ENCODE data around the gene TRAPPC3. TPM values are rescaled to one million over a fixed set of nuclear protein-coding genes. Genes with fewer than 3 reads are reported as not detected.

The TRAPPC3 gene
- total RNA-seq, 1 donor from 2014 or later, result 54.6 TPM

GRCh38 chr1:36133484-36133883 lies 15.8 kb downstream of the TRAPPC3 start:
- H3K4me1 ChIP-seq, result peaks cover 55% of the 10 kb centered on the region
- peak overlapping the region; percentile 30 for H3K27ac ChIP-seq (replicated peaks)
- peak; percentile 38 for DNase-seq
- H3K4me3 ChIP-seq, result no peak overlapping the region
- no peak for TF ChIP-seq CTCF (IDR thresholded peaks at IDR 0.05; ENCODE audit: borderline replicate concordance)
- no peaks in the 10 kb centered on the region for H3K9me3 ChIP-seq (replicated peaks)
- intact Hi-C loops (cut with micrococcal nuclease), result no loop called here
- H3K36me3 ChIP-seq, result peaks cover 17% of the 10 kb centered on the region
- H3K27me3 ChIP-seq (ENCODE audit: low read depth), result no peaks in the 10 kb centered on the region

GRCh38 chr1:36132029-36132428 lies 17.3 kb downstream of the TRAPPC3 start:
- Histone ChIP-seq H3K27ac (replicated peaks) (no peak overlapping the region), H3K36me3 (peaks cover 3% of the 10 kb centered on the region), H3K4me3 (no peak overlapping the region), H3K9me3 (replicated peaks) (no peaks in the 10 kb centered on the region), H3K4me1 (peaks cover 42% of the 10 kb centered on the region), H3K27me3 (ENCODE audit: low read depth) (no peaks in the 10 kb centered on the region)
- TF ChIP-seq CTCF (IDR thresholded peaks at IDR 0.05; ENCODE audit: borderline replicate concordance), result no peak
- DNase-seq, result no peak
- intact Hi-C loops (cut with micrococcal nuclease), result no loop called here

GRCh38 chr1:36128905-36129206 lies 20.4 kb downstream of the TRAPPC3 start:
- Histone ChIP-seq H3K27ac (replicated peaks) (no peak overlapping the region), H3K4me3 (no peak overlapping the region), H3K36me3 (no peaks in the 10 kb centered on the region), H3K4me1 (peaks cover 24% of the 10 kb centered on the region), H3K9me3 (replicated peaks) (no peaks in the 10 kb centered on the region), H3K27me3 (ENCODE audit: low read depth) (peaks cover 22% of the 10 kb centered on the region)
- no peak for DNase-seq
- no peak for TF ChIP-seq CTCF (IDR thresholded peaks at IDR 0.05; ENCODE audit: borderline replicate concordance)
- intact Hi-C loops (cut with micrococcal nuclease), result no loop called here

- Histone ChIP-seq H3K4me1 (peaks cover 19% of the 10 kb centered on the region), H3K36me3 (no peaks in the 10 kb centered on the region), H3K27ac (replicated peaks) (no peak overlapping the region), H3K9me3 (replicated peaks) (no peaks in the 10 kb centered on the region), H3K27me3 (ENCODE audit: low read depth) (peaks cover 22% of the 10 kb centered on the region), H3K4me3 (no peak overlapping the region)
- intact Hi-C loops (cut with micrococcal nuclease), result no loop called here
- no peak for DNase-seq
- TF ChIP-seq CTCF (IDR thresholded peaks at IDR 0.05; ENCODE audit: borderline replicate concordance), result no peak
Measured at GRCh38 chr1:36128126-36128904, 21.0 kb downstream of the TRAPPC3 start.

GRCh38 chr1:36126797-36127500 lies 22.3 kb downstream of the TRAPPC3 start:
- intact Hi-C loops (cut with micrococcal nuclease), result no loop called here
- no peak for TF ChIP-seq CTCF (IDR thresholded peaks at IDR 0.05; ENCODE audit: borderline replicate concordance)
- DNase-seq, result no peak
- Histone ChIP-seq H3K9me3 (replicated peaks) (no peaks in the 10 kb centered on the region), H3K4me3 (no peak overlapping the region), H3K27me3 (ENCODE audit: low read depth) (peaks cover 22% of the 10 kb centered on the region), H3K27ac (replicated peaks) (no peak overlapping the region), H3K36me3 (no peaks in the 10 kb centered on the region), H3K4me1 (peaks cover 14% of the 10 kb centered on the region)

Data from left ventricle myocardium inferior (tissue), 1 donor.